Measurements from ENCODE around the gene DENR.
A peak's percentile ranks its signal among the peaks of the same experiment; 100 is the strongest.
"Not testable (repeated sequence)": the region's sequence is repeated elsewhere in the genome, so short reads cannot be mapped to it uniquely, and the experiment has no call there.

The DENR gene

GRCh38 chr12:122752464-122753318 is at the start of gene DENR:
DENR (plus strand) TSS chr12:122752824; CDS start chr12:122753702, 878 bp downstream.
- peak; percentile 64 for DNase-seq

- not testable (repeated sequence) for DNase-seq
These were observed 49.6 kb upstream of the DENR start, which contains the start of gene HCAR2 for GRCh38 chr12:122702890-122703611. HCAR2 (minus strand) TSS chr12:122703357; CDS start chr12:122703283, 74 bp downstream.

- DNase-seq: not testable (repeated sequence)
These were observed 48.8 kb upstream of the DENR start for GRCh38 chr12:122703841-122704240.

- not testable (repeated sequence) for DNase-seq
These were observed 43.3 kb upstream of the DENR start for GRCh38 chr12:122709287-122709686.

GRCh38 chr12:122710341-122710740 is 42.3 kb upstream of the DENR start:
- DNase-seq: not testable (repeated sequence)

GRCh38 chr12:122711266-122711665 is 41.4 kb upstream of the DENR start:
- not testable (repeated sequence) for DNase-seq

GRCh38 chr12:122713491-122714188 is 39.0 kb upstream of the DENR start:
- DNase-seq: not testable (repeated sequence)

GRCh38 chr12:122715211-122715610 is 37.4 kb upstream of the DENR start:
- DNase-seq: not testable (repeated sequence)

- not testable (repeated sequence) for DNase-seq
These were observed 36.0 kb upstream of the DENR start, which contains the start of gene HCAR3 for GRCh38 chr12:122716658-122717057. HCAR3 (minus strand) TSS chr12:122716811; CDS start chr12:122716737, 74 bp downstream.

- no peak for DNase-seq
These were observed 31.5 kb upstream of the DENR start for GRCh38 chr12:122721057-122721545.

- DNase-seq: no peak
These were observed 30.2 kb upstream of the DENR start for GRCh38 chr12:122722387-122722786.

GRCh38 chr12:122724641-122725243 is 27.9 kb upstream of the DENR start:
- no peak for DNase-seq

GRCh38 chr12:122725452-122726079 is 27.1 kb upstream of the DENR start:
- DNase-seq: no peak

GRCh38 chr12:122726080-122726558 is 26.5 kb upstream of the DENR start:
- DNase-seq: no peak

- DNase-seq: no peak
These were observed 22.9 kb upstream of the DENR start for GRCh38 chr12:122729583-122730214.

- DNase-seq: no peak
These were observed 22.2 kb upstream of the DENR start, which contains the start of gene HCAR1 for GRCh38 chr12:122730215-122731014. HCAR1 (minus strand) TSS chr12:122730844; CDS start chr12:122730339, 505 bp downstream.

- DNase-seq: no peak
These were observed 20.5 kb upstream of the DENR start for GRCh38 chr12:122732170-122732569.

- DNase-seq: no peak
These were observed 20.0 kb upstream of the DENR start for GRCh38 chr12:122732611-122733010.

- no peak for DNase-seq
These were observed 14.1 kb upstream of the DENR start for GRCh38 chr12:122738571-122738970.

GRCh38 chr12:122740351-122740750 is 12.3 kb upstream of the DENR start:
- DNase-seq: no peak
